PC-3 (cell line): Measurements from ENCODE around the gene OR13G1. TPM values are rescaled to one million over a fixed set of nuclear protein-coding genes. Genes with fewer than 3 reads are reported as not detected.
A peak's percentile ranks its signal among the peaks of the same experiment; 100 is the strongest.

Experiments
- ATAC-seq: fragments of 200-7000 bp; cut with Tn5 transposase; 2 replicates; pipeline ENCODE4 v1.9.1; 2020; ENCODE audit warnings: mild to moderate bottlenecking, moderate library complexity
- BruUV-seq: library from RNA; stranded (reverse); fragments of 400-500 nt; replicated peaks from 2 replicates; lab custom pipeline; 2021; lab: Mats Ljungman, UMichigan
- CTCF ChIA-PET: fragments of 300-600 bp; sonication (Branson Sonifier 250); formaldehyde crosslinking; loops from one replicate; lab custom pipeline; 2022; ENCODE audit warnings: antibody characterized with exemption; lab: Charles Lee
- POLR2A ChIA-PET: fragments of 300-600 bp; sonication (Branson Sonifier 250); formaldehyde crosslinking; loops from one replicate; lab custom pipeline; 2022; ENCODE audit warnings: antibody characterized with exemption; ENCODE audit not compliant: unreplicated experiment; lab: Charles Lee
- DNase-seq: peaks from one replicate; pipeline ENCODE4 v3.0.0-alpha.2; 2015
- H2AFZ ChIP-seq: fragments of 300-600 bp; sonication (generic); 2 replicates; pipeline ENCODE4 v1.6.0; 2016; ENCODE audit warnings: antibody characterized with exemption, low read length
- H3F3A ChIP-seq: fragments of 300-600 bp; sonication (generic); one replicate; pipeline ENCODE4 v1.6.0; 2017; ENCODE audit warnings: antibody characterized with exemption, low read length, control low read depth, mild to moderate bottlenecking; ENCODE audit not compliant: unreplicated experiment
- H3K27ac ChIP-seq: fragments of 300-600 bp; sonication (generic); 2 replicates; pipeline ENCODE4 v1.5.1; 2016; ENCODE audit warnings: mild to moderate bottlenecking, low read length
- H3K27me3 ChIP-seq: fragments of 300-600 bp; sonication (generic); 2 replicates; pipeline ENCODE4 v1.6.1; 2016; ENCODE audit warnings: low read length, mixed read lengths
- H3K36me3 ChIP-seq: fragments of 300-600 bp; sonication (generic); 2 replicates; pipeline ENCODE4 v1.6.1; 2016; ENCODE audit warnings: low read depth, mixed run types, low read length, mixed read lengths
- H3K4me1 ChIP-seq: fragments of 300-600 bp; sonication (generic); 2 replicates; pipeline ENCODE4 v1.5.1; 2016; ENCODE audit warnings: low read length; ENCODE audit not compliant: insufficient read depth
- H3K4me2 ChIP-seq: fragments of 300-600 bp; sonication (generic); 2 replicates; pipeline ENCODE4 v1.6.0; 2016; ENCODE audit warnings: low read length
- H3K4me3 ChIP-seq: fragments of 300-600 bp; sonication (generic); 2 replicates; pipeline ENCODE4 v1.5.1; 2016; ENCODE audit warnings: mild to moderate bottlenecking, low read length, mixed read lengths
- H3K79me2 ChIP-seq: fragments of 300-600 bp; sonication (generic); 2 replicates; pipeline ENCODE4 v1.6.1; 2017; ENCODE audit warnings: low read length, mixed read lengths
- H3K9ac ChIP-seq: fragments of 300-600 bp; sonication (generic); 2 replicates; pipeline ENCODE4 v1.6.0; 2016; ENCODE audit warnings: mild to moderate bottlenecking, low read length
- H3K9me2 ChIP-seq: fragments of 300-600 bp; sonication (generic); replicated peaks from 2 replicates; pipeline ENCODE4 v1.6.1; 2016; ENCODE audit warnings: mixed run types, low read length, mixed read lengths
- H3K9me3 ChIP-seq: fragments of 300-600 bp; sonication (generic); 2 replicates; pipeline ENCODE4 v1.6.1; 2016; ENCODE audit warnings: low read length, mixed read lengths
- H4K20me1 ChIP-seq: fragments of 300-600 bp; sonication (generic); 2 replicates; pipeline ENCODE4 v1.6.1; 2016; ENCODE audit warnings: low read length, mixed read lengths
- CTCF ChIP-seq: fragments of 300-600 bp; sonication (generic); conservative IDR thresholded peaks from 2 replicates; pipeline ENCODE4 v1.5.1; 2017; ENCODE audit warnings: antibody characterized with exemption, low read depth, mild to moderate bottlenecking, low read length
- EZH2 ChIP-seq: fragments of 300-600 bp; sonication (generic); IDR thresholded peaks from one replicate; pipeline ENCODE4 v1.6.1; 2017; ENCODE audit warnings: antibody characterized with exemption, mild to moderate bottlenecking, low read length; ENCODE audit not compliant: unreplicated experiment
- EZH2phosphoT487 ChIP-seq: fragments of 300-600 bp; sonication (generic); IDR thresholded peaks from 2 replicates; pipeline ENCODE4 v1.6.1; 2018; ENCODE audit warnings: mild to moderate bottlenecking, antibody characterized with exemption, low read length, borderline replicate concordance
- intact Hi-C: fragments of 100-400 bp; cut with micrococcal nuclease; formaldehyde crosslinking; loops from 2 replicates; pipeline ENCODE4 v1.9.0; 2023
- total RNA-seq: library from RNA; depleted of rRNA; stranded (reverse); fragments of >200 nt; gene quantifications from 2 replicates; pipeline ENCODE4 v1.2.3, GENCODE V29; 2014

The OR13G1 gene
- total RNA-seq, 1 experiment from 2014 or later, result not detected

- TF ChIP-seq CTCF (no peak), EZH2 (no peak), EZH2phosphoT487 (no peak)
- Histone ChIP-seq H3F3A (no peaks in the 10 kb centered on the region), H3K4me3 (peak overlapping the region; percentile 69), H3K27me3 (peaks cover 9% of the 10 kb centered on the region; the same call in 1 of the 2 replicates), H4K20me1 (no peaks in the 10 kb centered on the region), H2AFZ (peak overlapping the region; percentile 94), H3K79me2 (no peaks in the 10 kb centered on the region), H3K9me2 (no peaks in the 10 kb centered on the region), H3K36me3 (no peaks in the 10 kb centered on the region), H3K9me3 (no peaks in the 10 kb centered on the region), H3K4me2 (peak overlapping the region; percentile 88), H3K9ac (peak overlapping the region; percentile 79), H3K27ac (no peak overlapping the region), H3K4me1 (peaks cover 26% of the 10 kb centered on the region)
- ATAC-seq (peak; percentile 5; the same call in 1 of the 2 replicates), DNase-seq (peak; percentile 26)
- POLR2A ChIA-PET, result no interaction called here
- CTCF ChIA-PET, result interaction anchor here (0.5 kb wide), 1 partner anchor 220 kb away, joined by 5 read pairs; no protein-coding TSS in a partner anchor
- intact Hi-C loops, result loop anchor here (1.0 kb wide), 2 partner anchors 62 to 109 kb away; no protein-coding TSS in a partner anchor
- BruUV-seq, result TSS peak; percentile 81
Measured at GRCh38 chr1:247638781-247639180, 40.8 kb downstream of the OR13G1 start.

GRCh38 chr1:247638011-247638410 is 41.5 kb downstream of the OR13G1 start:
- no peaks in the 10 kb centered on the region for H3K36me3 ChIP-seq
- intact Hi-C loops, result no loop called here
- no peak for ATAC-seq
- H3K79me2 ChIP-seq, result no peaks in the 10 kb centered on the region
- TF ChIP-seq EZH2 (no peak), EZH2phosphoT487 (no peak), CTCF (no peak)
- no peak overlapping the region for H3K27ac ChIP-seq
- no peak overlapping the region for H3K4me2 ChIP-seq
- ChIA-PET POLR2A (no interaction called here), CTCF (no interaction called here)
- H3K9ac ChIP-seq, result no peak overlapping the region
- no peaks in the 10 kb centered on the region for H3K9me2 ChIP-seq
- no peaks in the 10 kb centered on the region for H3K9me3 ChIP-seq
- H3F3A ChIP-seq, result no peaks in the 10 kb centered on the region
- no peaks in the 10 kb centered on the region for H4K20me1 ChIP-seq
- peaks cover 9% of the 10 kb centered on the region; the same call in 1 of the 2 replicates for H3K27me3 ChIP-seq
- peaks cover 26% of the 10 kb centered on the region for H3K4me1 ChIP-seq
- no peak overlapping the region for H3K4me3 ChIP-seq
- no peak overlapping the region for H2AFZ ChIP-seq
- no TSS peak for BruUV-seq
- no peak for DNase-seq

GRCh38 chr1:247627951-247628350 is 51.6 kb downstream of the OR13G1 start:
- Histone ChIP-seq H3K4me3 (no peak overlapping the region), H3K27ac (no peak overlapping the region), H3K4me2 (no peak overlapping the region), H3F3A (no peaks in the 10 kb centered on the region), H3K9ac (no peak overlapping the region), H3K36me3 (no peaks in the 10 kb centered on the region), H3K9me2 (no peaks in the 10 kb centered on the region), H3K9me3 (no peaks in the 10 kb centered on the region), H3K4me1 (no peaks in the 10 kb centered on the region), H3K27me3 (peaks cover 30% of the 10 kb centered on the region; the same call in 1 of the 2 replicates), H2AFZ (no peak overlapping the region), H3K79me2 (no peaks in the 10 kb centered on the region), H4K20me1 (no peaks in the 10 kb centered on the region)
- ChIA-PET CTCF (no interaction called here), POLR2A (no interaction called here)
- intact Hi-C loops, result no loop called here
- TF ChIP-seq EZH2phosphoT487, result no peak
- TF ChIP-seq EZH2, result no peak
- TF ChIP-seq CTCF, result no peak
- DNase-seq (no peak), ATAC-seq (no peak)
- BruUV-seq, result no TSS peak
